Mesothelial cell of epicardium (in vitro differentiated cells): ENCODE results near the gene NEK8. TPM values are rescaled to one million over a fixed set of nuclear protein-coding genes. Genes with fewer than 3 reads are reported as not detected.

Experiments
- DNase-seq, 2 experiments: peaks; one replicate each; pipeline ENCODE4 v3.0.0; 2021; ENCODE audit warnings: low spot score in 2 of 2; ENCODE audit not compliant: unreplicated experiment in 2 of 2
- H3K27ac Mint-ChIP-seq: 2 replicates; pipeline ENCODE4 v1.8.0; 2021; ENCODE audit warnings: mixed read lengths
- H3K27me3 Mint-ChIP-seq: 2 replicates; pipeline ENCODE4 v1.8.0; 2021; ENCODE audit warnings: low read depth, mixed read lengths
- H3K36me3 Mint-ChIP-seq: 2 replicates; pipeline ENCODE4 v1.8.0; 2021; ENCODE audit warnings: mixed read lengths
- H3K4me1 Mint-ChIP-seq: 2 replicates; pipeline ENCODE4 v1.8.0; 2021; ENCODE audit warnings: mixed read lengths
- H3K4me3 Mint-ChIP-seq: 2 replicates; pipeline ENCODE4 v1.8.0; 2021; ENCODE audit warnings: mild to moderate bottlenecking, moderate library complexity, mixed read lengths
- H3K9me3 Mint-ChIP-seq: 2 replicates; pipeline ENCODE4 v1.8.0; 2021; ENCODE audit warnings: mixed read lengths
- CTCF ChIP-seq: fragments of 200-600 bp; sonication (generic); IDR thresholded peaks from one replicate; pipeline ENCODE4 v1.5.0; 2021; ENCODE audit warnings: antibody characterized with exemption; ENCODE audit not compliant: unreplicated experiment
- total RNA-seq: library from RNA; stranded (reverse); gene quantifications from 3 replicates; pipeline ENCODE4 v1.2.1, GENCODE V29; 2021

Gene NEK8
- total RNA-seq, 1 donor from 2014 or later = 7.6 TPM

DNA sequence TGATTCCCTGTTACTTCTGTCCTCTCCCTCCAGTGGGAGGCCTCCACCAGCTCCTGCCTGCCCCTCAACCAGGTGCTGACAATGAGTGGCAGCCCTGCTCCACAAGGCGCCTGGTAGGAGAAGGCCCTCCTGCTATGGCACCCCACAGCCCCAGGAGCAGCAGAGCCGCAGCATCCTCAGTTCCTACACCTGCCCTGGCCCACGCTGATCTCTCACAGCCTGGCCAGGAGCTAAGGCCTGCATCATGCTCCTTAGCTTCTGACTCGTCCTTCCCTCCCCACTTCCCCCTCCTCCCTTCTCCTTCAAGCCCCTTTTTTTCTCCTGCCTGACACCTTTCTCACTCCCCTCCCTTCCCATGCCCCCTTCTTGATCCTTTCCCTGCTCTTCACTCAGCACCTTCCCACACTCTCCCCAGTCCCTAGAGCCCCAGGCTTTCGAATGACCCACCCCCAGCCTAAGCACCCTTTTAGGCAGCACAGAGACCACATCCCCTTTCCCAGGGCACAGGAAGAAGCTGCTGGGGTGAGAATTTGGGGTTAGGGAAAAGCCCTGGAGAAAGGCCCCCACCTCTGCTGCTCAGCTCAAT, 23.4 kb upstream of the NEK8 start:
- Mint-ChIP-seq H3K4me3 (no peak overlapping the region), H3K4me1 (peaks cover 2% of the 10 kb centered on the region), H3K27me3 (no peaks in the 10 kb centered on the region), H3K9me3 (no peaks in the 10 kb centered on the region), H3K36me3 (peaks cover 18% of the 10 kb centered on the region), H3K27ac (no peak overlapping the region)
- no peak for TF ChIP-seq CTCF
- no peak for DNase-seq

DNA sequence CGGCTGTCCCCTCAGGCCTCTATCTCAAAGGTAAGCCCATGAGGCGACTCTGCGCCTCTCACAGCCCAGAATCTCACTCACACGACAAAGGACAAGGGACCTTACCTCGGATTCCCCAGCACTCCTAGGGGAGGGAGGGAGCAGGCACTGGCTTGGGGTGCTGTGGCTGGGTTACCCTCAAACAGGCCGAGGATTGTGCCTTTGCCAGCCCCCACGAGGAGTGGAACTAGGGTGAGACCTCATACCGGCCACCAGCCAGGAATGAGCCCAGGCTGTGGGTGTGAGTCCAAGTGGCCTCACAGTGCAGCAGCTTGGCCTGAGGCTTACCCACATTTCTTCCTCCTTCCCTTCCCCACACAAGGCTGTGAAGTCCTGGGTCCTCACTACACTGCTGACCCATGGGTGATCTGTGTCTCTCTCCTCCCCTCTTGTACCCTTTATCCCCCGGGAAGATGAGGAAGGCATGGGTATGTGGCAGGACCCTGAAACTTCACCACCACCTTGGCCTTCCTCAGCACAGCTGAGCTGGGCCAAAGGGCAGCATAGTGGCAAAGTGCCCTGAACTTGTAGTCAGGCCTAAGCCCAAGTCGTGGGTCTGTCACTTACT, 22.8 kb upstream of the NEK8 start:
- Mint-ChIP-seq H3K27me3 (no peaks in the 10 kb centered on the region), H3K36me3 (peaks cover 15% of the 10 kb centered on the region), H3K27ac (peak overlapping the region; percentile 67), H3K4me1 (peaks cover 6% of the 10 kb centered on the region), H3K4me3 (no peak overlapping the region), H3K9me3 (no peaks in the 10 kb centered on the region)
- no peak for TF ChIP-seq CTCF
- no peak for DNase-seq

- Mint-ChIP-seq H3K4me3 (no peak overlapping the region), H3K4me1 (peaks cover 10% of the 10 kb centered on the region), H3K9me3 (no peaks in the 10 kb centered on the region), H3K27me3 (no peaks in the 10 kb centered on the region), H3K27ac (no peak overlapping the region), H3K36me3 (peaks cover 10% of the 10 kb centered on the region)
- TF ChIP-seq CTCF = no peak
- DNase-seq = no peak
Measured at GRCh38 chr17:28706471-28707338, 21.9 kb upstream of the NEK8 start.

DNA sequence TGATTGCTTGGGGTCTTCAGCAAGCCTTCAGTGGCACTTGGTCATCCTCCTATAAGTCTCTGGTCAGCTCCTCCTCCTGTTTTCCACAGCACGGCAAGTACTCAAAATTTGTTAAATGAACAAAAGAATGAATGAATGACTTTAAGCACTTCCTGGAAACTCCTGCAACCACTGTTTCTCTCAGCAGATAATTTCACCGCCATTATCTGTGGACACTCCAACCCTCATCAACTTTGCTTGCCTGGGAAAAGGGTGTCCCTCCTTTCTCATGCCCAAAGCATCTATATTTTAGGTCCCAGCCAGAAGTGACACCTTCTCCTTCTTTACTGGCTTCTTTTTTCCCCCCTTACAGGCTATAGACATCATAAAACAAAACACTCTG, 21.3 kb upstream of the NEK8 start:
- no peak overlapping the region for H3K4me3 Mint-ChIP-seq

More for the DNA sequence above, 21.3 kb upstream of the NEK8 start:
- DNase-seq = no peak
- Mint-ChIP-seq H3K4me1 (peaks cover 17% of the 10 kb centered on the region), H3K27ac (no peak overlapping the region), H3K27me3 (no peaks in the 10 kb centered on the region), H3K36me3 (peaks cover 8% of the 10 kb centered on the region), H3K9me3 (no peaks in the 10 kb centered on the region)
- TF ChIP-seq CTCF = no peak
